Heart left ventricle (tissue), 16 donors: ENCODE measurements around the gene CTNND2. TPM values are rescaled to one million over a fixed set of nuclear protein-coding genes. Genes with fewer than 3 reads are reported as not detected.

Source experiments
- ATAC-seq, 4 donors: fragments of 200-7000 bp; cut with Tn5 transposase; one replicate each; pipeline ENCODE4 v1.9.1; 2020 to 2022; ENCODE audit warnings: moderate library complexity in 4 of 4, mild to moderate bottlenecking in 3 of 4, moderate number of reproducible peaks in 1 of 4
- DNase-seq, 5 donors: peaks; one replicate each; pipeline ENCODE4 v3.0.0-alpha.2; 2020
- H3K27ac ChIP-seq, 12 donors: fragments of 200-600 bp; sonication (generic) in 4 of 12; one replicate each; pipeline versions ENCODE4 v1.5.0 to v1.8.0; 2016 to 2022; ENCODE audit warnings: mild to moderate bottlenecking in 2 of 12
- H3K27me3 ChIP-seq, 9 donors: fragments of 200-600 bp; sonication (generic) in 2 of 9; one replicate each; pipeline versions ENCODE4 v1.5.1 to v1.8.0; 2016 to 2022; ENCODE audit warnings: mild to moderate bottlenecking in 3 of 9
- H3K36me3 ChIP-seq, 9 donors: fragments of 200-600 bp; sonication (generic) in 2 of 9; one replicate each; pipeline versions ENCODE4 v1.5.0 to v1.8.0; 2018 to 2022; ENCODE audit warnings: mild to moderate bottlenecking in 2 of 9
- H3K4me1 ChIP-seq, 12 donors: fragments of 200-600 bp; sonication (generic) in 4 of 12; one replicate each; pipeline versions ENCODE4 v1.5.0 to v1.8.0; 2016 to 2022; ENCODE audit warnings: mild to moderate bottlenecking in 3 of 12
- H3K4me3 ChIP-seq, 12 donors: fragments of 200-600 bp; sonication (generic) in 4 of 12; one replicate each; pipeline versions ENCODE4 v1.5.0 to v1.8.0; 2017 to 2022; ENCODE audit warnings: mild to moderate bottlenecking in 9 of 12, moderate library complexity in 4 of 12
- H3K9me3 ChIP-seq, 12 donors: fragments of 200-600 bp; sonication (generic) in 4 of 12; one replicate each; pipeline versions ENCODE4 v1.5.0 to v1.8.0; 2016 to 2022; ENCODE audit warnings: mild to moderate bottlenecking in 1 of 12
- POLR2A ChIP-seq, 2 donors: fragments of 450-650 bp; IDR thresholded peaks; one replicate each; pipeline ENCODE4 v1.6.1; 2017; ENCODE audit warnings: antibody characterized with exemption in 2 of 2, mild to moderate bottlenecking in 2 of 2, moderate library complexity in 2 of 2
- WGBS, 4 donors: extraction: QIAGEN DNeasy Blood & Tissue Kit in 2 of 4; methylation state at CpG; one replicate each; pipeline versions ENCODE4 v1.1.5 to v1.1.7; 2013 to 2018; 5-methylcytosine and 5-hydroxymethylcytosine counted together
- intact Hi-C, 10 donors: fragments of 100-400 bp; cut with DNase I; formaldehyde crosslinking; loops; one replicate each; pipeline versions ENCODE4 v1.11.1 to v1.14.2; 2022
- polyA plus RNA-seq, 2 donors: library from polyadenylated mRNA; stranded (reverse); fragments of 200-250 nt; gene quantifications; one replicate each; pipeline ENCODE4 v1.2.3, GENCODE V29; 2013
- total RNA-seq, 9 donors: library from RNA; depleted of rRNA in 2 of 9; stranded (reverse); fragments of >200 nt in 2 of 9; fragmentation: NEBNext Ultra II Directional in 3 of 9; extraction: Animal tissue kit (Norgen Biotek cat#: 25700) in 3 of 9; gene quantifications; one replicate each; pipeline versions ENCODE4 v1.1.0 to v1.2.4, GENCODE V29; 2016 to 2023
- TF ChIP-seq, protein P1 (sequence below), 12 donors: fragments of 200-600 bp; sonication (generic) in 4 of 12; IDR thresholded peaks; one replicate each; pipeline versions ENCODE4 v1.5.0 to v1.8.0; 2018 to 2022; ENCODE audit warnings: antibody characterized with exemption in 12 of 12, mild to moderate bottlenecking in 5 of 12
- donor health status: ischemic (EF 13 %, LVEDD 7.1; RV severe dilation, severe dysfunction).
- donor health status: healthy with polysubstance abuse.
- donor health status: DM: no; HTN: yes; CAD: no.
- donor health status: DM: no; HTN: no; CAD: no.
- donor health status: ischemic (EF 25% LVEDD 6.9; RV normal size, moderate dysfunction).
- donor health status: ischemic (EF 25% LVEDD 5.7; RV mildly dilated, moderate dysfunction).
- donor health status: healthy.
- donor health status: DM: yes; HTN: yes; CAD: no.
- donor health status: ischemic (EF 35%, LVEDD 5.7; RV mildly dilated, moderate dysfunction).
- donor health status: nonischemic (EF 11% LVEDD 7.7; RV severe dilation, severe dysfunction).
- donor health status: DM: yes; HTN: yes; CAD: no.
- donor health status: PGD.
- donor health status: ischemic (EF 29% LVEDD 5.4; RV normal size, mild dysfunction).
- donor health status: nonischemic (EF 23%, LVEDD 6.1; RV moderate dilation, normal function).

CTNND2 gene
- total and polyA plus RNA-seq, 11 donors: 4.0 to 36.8 (median 20.2) TPM

- Histone ChIP-seq H3K9me3 (peaks cover 0 to 30% (median 12%) of the 10 kb centered on the region in 12 donors), H3K27ac (no peak overlapping the region), H3K4me1 (peaks cover 0 to 10% (median 0%) of the 10 kb centered on the region in 12 donors), H3K4me3 (no peak overlapping the region), H3K27me3 (no peaks in the 10 kb centered on the region), H3K36me3 (no peaks in the 10 kb centered on the region)
- intact Hi-C loops: no loop called here
- WGBS, 4 donors: 76 to 87% (median 84%) methylated on average over 5 of the region's 5 CpGs
- TF ChIP-seq, protein P1, sequence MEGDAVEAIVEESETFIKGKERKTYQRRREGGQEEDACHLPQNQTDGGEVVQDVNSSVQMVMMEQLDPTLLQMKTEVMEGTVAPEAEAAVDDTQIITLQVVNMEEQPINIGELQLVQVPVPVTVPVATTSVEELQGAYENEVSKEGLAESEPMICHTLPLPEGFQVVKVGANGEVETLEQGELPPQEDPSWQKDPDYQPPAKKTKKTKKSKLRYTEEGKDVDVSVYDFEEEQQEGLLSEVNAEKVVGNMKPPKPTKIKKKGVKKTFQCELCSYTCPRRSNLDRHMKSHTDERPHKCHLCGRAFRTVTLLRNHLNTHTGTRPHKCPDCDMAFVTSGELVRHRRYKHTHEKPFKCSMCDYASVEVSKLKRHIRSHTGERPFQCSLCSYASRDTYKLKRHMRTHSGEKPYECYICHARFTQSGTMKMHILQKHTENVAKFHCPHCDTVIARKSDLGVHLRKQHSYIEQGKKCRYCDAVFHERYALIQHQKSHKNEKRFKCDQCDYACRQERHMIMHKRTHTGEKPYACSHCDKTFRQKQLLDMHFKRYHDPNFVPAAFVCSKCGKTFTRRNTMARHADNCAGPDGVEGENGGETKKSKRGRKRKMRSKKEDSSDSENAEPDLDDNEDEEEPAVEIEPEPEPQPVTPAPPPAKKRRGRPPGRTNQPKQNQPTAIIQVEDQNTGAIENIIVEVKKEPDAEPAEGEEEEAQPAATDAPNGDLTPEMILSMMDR (IDR thresholded peaks at IDR 0.05): no peak
- no peak for TF ChIP-seq POLR2A (IDR thresholded peaks at IDR 0.05)
- DNase-seq (no peak), ATAC-seq (no peak)
Observed at GRCh38 chr5:11027660-11028059, 876.6 kb downstream of the CTNND2 start.

GRCh38 chr5:11026543-11026942, 877.7 kb downstream of the CTNND2 start:
- TF ChIP-seq, protein P1 (IDR thresholded peaks at IDR 0.05): no peak
- TF ChIP-seq POLR2A (IDR thresholded peaks at IDR 0.05): no peak
- Histone ChIP-seq H3K9me3 (peaks cover 0 to 26% (median 12%) of the 10 kb centered on the region in 12 donors), H3K4me1 (peaks cover 0 to 10% (median 0%) of the 10 kb centered on the region in 12 donors), H3K27ac (no peak overlapping the region), H3K27me3 (no peaks in the 10 kb centered on the region), H3K4me3 (no peak overlapping the region), H3K36me3 (no peaks in the 10 kb centered on the region)
- intact Hi-C loops: no loop called here
- ATAC-seq (no peak), DNase-seq (no peak)
- 95 to 96% (median 95%) methylated on average over 2 of the region's 2 CpGs for WGBS, 4 donors

- no peak for TF ChIP-seq POLR2A (IDR thresholded peaks at IDR 0.05)
- TF ChIP-seq, protein P1 (IDR thresholded peaks at IDR 0.05): no peak
- Histone ChIP-seq H3K4me3 (no peak overlapping the region), H3K9me3 (peaks cover 0 to 3% (median 0%) of the 10 kb centered on the region in 12 donors), H3K4me1 (peaks cover 0 to 10% (median 0%) of the 10 kb centered on the region in 12 donors), H3K36me3 (no peaks in the 10 kb centered on the region), H3K27ac (peak overlapping the region in 9 of 12 donors; percentile 2 to 80 (median 60)), H3K27me3 (no peaks in the 10 kb centered on the region)
- intact Hi-C loops: no loop called here
- no peak for DNase-seq
- 9 to 25% (median 17%) methylated on average over 1 of the region's 1 CpG for WGBS, 4 donors
- ATAC-seq: peak; percentile 72 to 89 (median 79)
Observed at GRCh38 chr5:11023945-11024344, 880.3 kb downstream of the CTNND2 start.

GRCh38 chr5:11013793-11014192, 890.5 kb downstream of the CTNND2 start:
- WGBS, 4 donors: 29 to 52% (median 38%) methylated on average over 3 to 4 of the region's 4 CpGs
- peak in 2 of 5 donors; percentile 25 to 65 for DNase-seq
- TF ChIP-seq, protein P1 (IDR thresholded peaks at IDR 0.05): no peak
- TF ChIP-seq POLR2A (IDR thresholded peaks at IDR 0.05): no peak
- Histone ChIP-seq H3K9me3 (no peaks in the 10 kb centered on the region), H3K36me3 (no peaks in the 10 kb centered on the region), H3K27me3 (no peaks in the 10 kb centered on the region), H3K4me3 (no peak overlapping the region), H3K4me1 (peaks cover 0 to 33% (median 9%) of the 10 kb centered on the region in 12 donors), H3K27ac (peak overlapping the region in 8 of 12 donors; percentile 26 to 66 (median 52))
- peak in 3 of 4 donors; percentile 61 to 78 (median 62) for ATAC-seq
- intact Hi-C loops: no loop called here
